Measurements from ENCODE around the gene STX5.
"Not testable (repeated sequence)": the region's sequence is repeated elsewhere in the genome, so short reads cannot be mapped to it uniquely, and the experiment has no call there.

STX5 gene

DNA sequence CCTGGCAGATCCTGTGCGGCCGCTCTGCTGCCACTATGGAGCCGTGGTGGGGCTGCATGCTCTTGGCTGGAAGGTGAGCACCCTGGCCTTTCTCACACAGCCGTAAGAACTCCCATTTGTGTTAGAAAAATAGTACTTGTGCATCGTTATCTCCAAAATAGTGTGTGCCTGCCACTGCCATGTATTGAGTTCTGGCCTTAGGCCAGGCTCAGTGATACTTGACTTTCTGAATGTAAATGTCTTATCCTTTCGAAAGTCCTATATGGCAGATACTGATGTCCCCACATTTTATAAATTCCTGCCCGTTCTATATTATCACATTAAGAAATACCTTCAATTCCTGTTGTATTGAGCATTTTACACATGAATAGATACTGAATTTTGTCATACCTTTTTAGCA lies 49.1 kb downstream of the STX5 start:
- DNase-seq (ENCODE audit: low spot score): no peak

DNA sequence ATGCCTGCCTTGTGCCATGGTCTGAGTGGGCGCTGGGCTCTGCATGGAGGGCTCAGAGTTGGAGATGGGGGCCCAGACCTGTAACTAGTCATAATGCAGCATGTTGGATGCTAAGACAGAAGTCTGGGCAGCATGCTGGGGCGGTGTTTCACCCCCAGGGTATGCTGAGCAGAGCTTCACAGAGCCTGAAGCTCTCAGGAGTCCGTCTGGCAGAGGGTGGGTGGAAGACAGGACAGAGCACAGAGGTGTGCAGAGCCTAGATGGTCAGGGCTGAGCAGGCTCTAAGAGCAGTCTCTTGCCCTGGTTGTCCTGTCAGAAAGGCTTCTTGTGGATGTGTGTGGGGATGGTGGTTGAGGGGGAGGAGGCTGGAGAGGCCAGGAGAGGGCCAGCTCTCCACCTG lies 53.4 kb downstream of the STX5 start:
- no peak for DNase-seq (ENCODE audit: low spot score)

DNA sequence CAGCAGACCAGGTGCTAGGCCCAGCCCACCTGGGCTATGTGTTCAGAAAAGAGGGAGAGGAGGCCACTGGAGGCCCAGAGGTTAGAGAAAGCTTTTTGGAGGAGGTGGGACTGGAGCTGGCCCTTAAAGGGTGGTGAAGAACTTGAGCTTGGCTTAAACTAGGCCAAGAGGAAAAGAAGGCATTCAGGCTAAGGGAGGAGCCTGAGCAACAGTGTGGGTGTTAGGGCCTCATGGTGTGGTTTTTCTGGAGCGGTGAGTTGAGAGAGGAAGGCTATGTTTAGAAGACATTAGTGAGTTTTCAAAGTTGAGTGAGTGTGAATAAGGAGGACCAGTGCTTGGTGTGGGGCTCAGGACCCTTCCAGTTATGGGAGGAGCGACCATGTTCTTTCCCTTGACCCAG lies 54.5 kb downstream of the STX5 start:
- DNase-seq (ENCODE audit: low spot score): no peak

DNA sequence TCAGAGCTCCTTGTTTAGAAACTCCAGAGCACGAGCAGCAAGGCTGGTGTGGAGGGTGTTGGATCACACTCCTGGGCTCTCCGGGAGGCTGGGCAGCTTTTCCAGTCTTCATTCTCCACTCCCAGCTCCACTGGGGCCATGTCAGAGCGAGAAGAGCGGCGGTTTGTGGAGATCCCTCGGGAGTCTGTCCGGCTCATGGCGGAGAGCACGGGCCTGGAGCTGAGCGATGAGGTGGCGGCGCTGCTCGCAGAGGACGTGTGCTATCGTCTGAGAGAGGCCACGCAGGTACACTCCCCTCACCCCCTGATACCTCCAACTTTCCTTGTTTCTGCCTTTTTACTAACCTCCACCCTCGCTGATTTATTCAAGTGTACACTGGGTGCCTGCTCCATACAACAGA lies 56.2 kb downstream of the STX5 start:
- DNase-seq (ENCODE audit: low spot score): no peak

DNA sequence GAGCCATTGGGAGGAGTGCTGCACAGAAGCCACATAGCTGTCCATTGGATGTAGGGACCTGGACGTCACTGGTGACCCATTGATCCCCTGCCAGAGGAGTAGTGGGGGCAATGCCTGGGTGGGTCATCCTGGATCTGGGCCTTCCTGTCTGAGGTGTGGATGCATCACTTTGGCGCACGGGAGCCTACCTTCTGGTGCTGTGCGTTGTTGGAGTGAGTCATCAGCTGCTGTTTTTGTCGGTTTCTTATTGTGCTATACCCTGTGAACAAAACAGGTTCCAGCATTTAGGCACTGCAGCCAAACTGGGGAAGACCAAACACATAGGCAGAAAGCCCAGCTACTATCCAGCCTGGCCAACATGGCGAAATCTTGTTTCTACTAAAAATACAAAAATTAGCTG lies 57.4 kb downstream of the STX5 start:
- no peak for DNase-seq (ENCODE audit: low spot score)

DNA sequence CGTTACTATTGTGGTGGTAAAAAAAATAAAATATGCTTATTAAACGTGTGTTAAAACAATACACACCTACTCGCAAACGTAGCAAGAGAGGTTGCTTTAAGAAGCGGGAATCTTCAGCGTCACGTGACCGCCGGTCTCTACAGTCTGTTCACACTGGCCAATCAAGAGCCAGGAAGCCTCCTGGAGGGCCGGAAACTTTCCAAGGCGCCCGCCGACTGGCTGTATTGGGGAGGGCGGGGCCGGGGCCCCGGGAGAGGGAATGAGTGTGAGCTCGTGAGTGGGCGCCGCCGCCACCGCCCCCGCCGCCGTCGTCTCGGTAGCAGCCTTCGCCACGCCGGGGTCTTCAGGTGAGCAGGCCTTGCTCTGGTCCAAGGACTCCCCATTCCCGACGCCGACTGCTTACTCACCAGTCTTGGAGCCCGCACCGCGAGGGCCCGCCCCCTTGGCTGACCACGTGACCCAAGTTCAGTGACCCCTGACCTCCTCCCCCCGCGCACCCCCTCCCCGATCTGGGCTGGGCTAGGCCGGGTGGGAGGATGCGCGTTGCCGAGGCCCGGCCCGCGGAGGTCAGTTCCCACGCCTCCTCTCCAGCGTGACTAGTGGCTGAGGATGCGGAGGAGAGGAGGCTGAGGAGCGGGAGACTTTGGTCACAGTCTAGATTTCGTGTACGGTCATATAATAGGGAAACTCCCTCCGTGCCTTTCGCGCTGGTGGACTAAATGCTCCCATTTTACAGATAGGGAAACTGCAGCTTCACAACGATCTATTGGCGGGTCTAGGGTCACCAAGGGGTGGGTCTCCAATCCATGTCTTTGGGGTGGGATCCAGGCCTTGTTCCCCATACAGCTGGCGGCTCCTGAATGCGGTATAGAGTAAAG lies 60.5 kb downstream of the STX5 start, which contains the start of gene TAF6L:
TSS of gene TAF6L (plus strand) at position 253 of the 878 bp plus-strand sequence. CDS start 4,388 bp downstream, outside the sequence.
- DNase-seq (ENCODE audit: low spot score): peak; percentile 98

DNA sequence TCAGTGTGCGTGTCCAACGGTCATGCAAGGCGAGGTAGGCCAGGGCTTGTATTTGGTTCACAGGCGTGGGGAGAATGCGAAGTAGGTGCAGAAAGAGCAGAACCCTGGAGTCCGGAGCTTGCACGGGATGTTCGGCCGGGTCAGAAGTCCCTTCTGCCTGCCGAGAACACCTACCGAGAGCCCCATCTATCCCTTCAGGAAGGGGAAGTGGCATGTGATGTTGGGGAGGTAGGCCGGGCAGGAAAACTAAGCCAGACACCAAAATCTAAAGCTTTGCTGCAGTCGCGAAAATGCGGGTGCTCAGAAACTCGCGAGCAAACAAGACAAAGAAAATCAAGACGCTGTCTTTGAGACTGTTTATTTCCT lies 61.1 kb downstream of the STX5 start:
- no peak for DNase-seq (ENCODE audit: low spot score)

DNA sequence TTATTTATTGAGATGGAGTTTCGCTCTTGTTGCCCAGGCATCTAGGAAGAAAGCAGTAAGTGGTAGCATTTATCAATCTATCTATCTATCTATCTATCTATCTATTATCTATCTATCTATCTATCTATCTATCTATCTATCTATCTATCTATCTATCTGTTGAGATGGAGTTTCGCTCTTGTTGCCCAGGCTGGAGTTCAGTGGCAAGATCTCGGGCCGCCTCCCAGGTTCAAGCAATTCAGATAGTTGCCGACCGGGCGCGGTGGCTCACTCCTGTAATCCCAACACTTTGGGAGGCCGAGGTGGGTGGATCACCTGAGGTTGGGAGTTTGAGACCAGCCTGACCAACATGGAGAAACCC lies 71.0 kb downstream of the STX5 start:
- not testable (repeated sequence) for DNase-seq (ENCODE audit: low spot score)

DNA sequence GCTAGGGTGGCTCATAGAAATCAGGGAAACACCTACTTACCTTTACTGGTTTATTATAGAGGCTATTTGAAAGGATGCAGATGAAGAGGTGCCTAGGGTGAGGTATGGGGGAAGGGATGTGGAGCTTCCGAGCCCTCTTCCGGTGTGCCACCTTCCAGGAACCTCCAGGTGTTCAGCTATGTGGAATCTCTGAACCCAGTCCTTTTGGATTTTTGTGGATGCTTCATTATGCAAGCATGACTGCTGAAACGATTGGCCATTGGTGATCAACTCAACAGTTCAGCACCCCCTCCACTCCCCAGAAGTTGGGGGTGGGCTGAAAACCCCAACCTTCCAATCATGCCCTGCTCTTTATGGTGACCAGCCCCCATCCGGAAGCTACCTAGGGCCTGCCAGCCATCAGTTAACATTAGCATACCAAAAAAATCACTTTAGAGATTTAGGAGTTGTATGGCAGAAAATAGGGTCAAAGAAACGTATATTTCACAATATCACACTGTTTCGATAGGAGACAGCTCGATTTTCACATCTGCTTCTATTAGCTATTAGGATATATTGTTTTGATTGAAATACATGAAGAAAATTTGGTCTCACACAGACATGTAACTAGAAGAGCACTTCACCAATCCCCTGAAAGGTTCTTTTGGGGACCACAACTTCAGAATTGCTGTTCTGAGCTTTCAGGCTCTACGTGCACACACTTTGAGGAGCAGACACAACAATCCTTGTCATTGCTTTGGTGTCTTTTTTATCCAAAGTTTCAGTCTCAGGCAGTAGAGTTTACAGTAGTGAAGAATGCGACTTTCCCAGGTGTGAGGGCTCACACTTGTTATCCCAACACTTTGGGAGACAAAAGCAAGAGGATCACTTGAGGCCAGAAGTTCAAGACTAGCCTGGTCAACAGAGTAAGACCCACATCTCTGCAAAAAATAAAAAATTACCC lies 73.7 kb downstream of the STX5 start:
- DNase-seq (ENCODE audit: low spot score): no peak

All from kidney capillary endothelial cell (primary cell).